Esophagus muscularis mucosa (tissue), 4 donors: Measurements from ENCODE around the gene KHDC4. TPM values are rescaled to one million over a fixed set of nuclear protein-coding genes. Genes with fewer than 3 reads are reported as not detected.
A peak's percentile ranks its signal among the peaks of the same experiment; 100 is the strongest.

Experiments
- DNase-seq: peaks from one replicate; pipeline ENCODE4 v3.0.0-alpha.2; 2017; ENCODE audit errors: extremely low spot score
- H3K27ac ChIP-seq, 4 donors: fragments of 200-600 bp; sonication (generic); replicated peaks in 1 of 4; 1 replicate in 3 of 4; 2 replicates in 1 of 4; pipeline ENCODE4 v1.5.1; 2016 to 2019; ENCODE audit warnings: mild to moderate bottlenecking in 1 of 4
- H3K27me3 ChIP-seq, 4 donors: fragments of 200-600 bp; sonication (generic); one replicate each; pipeline versions ENCODE4 v1.5.1 to v1.6.0; 2016 to 2019
- H3K36me3 ChIP-seq, 4 donors: fragments of 200-600 bp; sonication (generic); one replicate each; pipeline ENCODE4 v1.5.1; 2016 to 2019
- H3K4me1 ChIP-seq, 4 donors: fragments of 200-600 bp; sonication (generic); one replicate each; pipeline ENCODE4 v1.5.1; 2016 to 2019
- H3K4me3 ChIP-seq, 4 donors: fragments of 200-600 bp; sonication (generic); 1 replicate in 2 of 4; 2 replicates in 2 of 4; pipeline ENCODE4 v1.5.1; 2016 to 2019; ENCODE audit warnings: mild to moderate bottlenecking in 4 of 4, moderate library complexity in 1 of 4
- H3K9me3 ChIP-seq, 4 donors: fragments of 200-600 bp; sonication (generic); 1 replicate in 3 of 4; 2 replicates in 1 of 4; pipeline ENCODE4 v1.5.1; 2016 to 2019
- EP300 ChIP-seq: sonication (generic); formaldehyde crosslinking; IDR thresholded peaks from one replicate; pipeline ENCODE4 v1.6.1; 2017; ENCODE audit warnings: antibody characterized with exemption
- POLR2A ChIP-seq: fragments of 450-650 bp; IDR thresholded peaks from one replicate; pipeline ENCODE4 v1.6.1; 2017; ENCODE audit warnings: antibody characterized with exemption, moderate library complexity, mild to moderate bottlenecking, low read depth
- POLR2AphosphoS5 ChIP-seq, 2 donors: sonication (generic); formaldehyde crosslinking; IDR thresholded peaks; one replicate each; pipeline ENCODE4 v1.6.1; 2017; ENCODE audit warnings: antibody characterized with exemption in 2 of 2
- WGBS: methylation state at CpG from one replicate; pipeline ENCODE4 v1.1.5; 2018; 5-methylcytosine and 5-hydroxymethylcytosine counted together
- intact Hi-C: fragments of 100-400 bp; cut with DNase I; formaldehyde crosslinking; loops from one replicate; pipeline ENCODE4 v1.15.1; 2023
- total RNA-seq, 4 donors: library from RNA; depleted of rRNA; stranded (reverse); fragments of >200 nt; gene quantifications; one replicate each; pipeline versions ENCODE4 v1.1.0 to v1.2.1, GENCODE V29; 2016
- TF ChIP-seq, protein P1 (sequence below), 3 experiments: fragments of 200-600 bp in 2 of 3; fragments of 450-650 bp in 1 of 3; sonication (generic) in 2 of 3; IDR thresholded peaks; one replicate each; pipeline ENCODE4 v1.5.1; 2017 to 2019; ENCODE audit warnings: antibody characterized with exemption in 3 of 3, mild to moderate bottlenecking in 2 of 3, moderate library complexity in 1 of 3

KHDC4 gene
- total RNA-seq, 4 donors from 2014 or later, result 25.8 to 41.5 (median 29.2) TPM

DNA sequence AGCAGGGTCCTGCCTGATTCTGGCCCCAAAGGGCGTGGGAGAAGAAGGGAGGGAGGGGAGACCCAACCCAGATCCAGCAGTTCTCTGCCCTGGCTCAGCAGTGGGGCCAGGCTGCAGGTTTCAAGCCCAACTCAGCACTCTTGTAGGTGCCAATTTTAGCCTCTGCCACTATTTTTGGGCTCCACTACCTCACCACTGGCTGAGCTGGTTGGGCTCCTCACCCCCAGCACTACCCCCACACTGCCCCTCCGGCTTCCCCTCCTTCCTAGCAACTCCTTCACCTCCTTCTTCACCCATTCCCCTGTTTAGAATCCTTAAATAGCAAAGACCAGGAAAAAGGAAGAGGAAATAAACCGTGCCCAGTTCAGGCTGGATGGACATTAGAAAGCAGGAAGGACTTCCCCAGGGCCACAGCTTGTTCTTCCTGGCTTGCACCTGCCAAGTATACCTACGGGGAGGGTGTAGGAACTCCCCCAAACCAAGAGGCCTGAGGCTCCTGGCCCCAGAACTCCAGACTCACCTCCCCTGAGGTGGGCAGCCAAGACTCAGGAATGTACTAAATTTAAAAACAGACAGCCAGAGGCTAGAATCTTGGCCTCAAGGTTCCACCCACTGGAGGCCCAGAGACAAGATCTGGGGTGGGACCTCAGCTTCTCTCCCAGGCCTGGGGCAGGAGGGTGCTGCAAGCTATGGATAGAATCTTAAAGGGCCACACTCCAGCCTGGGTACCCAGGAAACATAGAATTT, 45.6 kb upstream of the KHDC4 start:
- peak overlapping the region; percentile 84 to 90 (median 87) for H3K4me3 ChIP-seq
- intact Hi-C loops, result no loop called here
- H3K9me3 ChIP-seq, result no peaks in the 10 kb centered on the region
- 11% methylated on average over 4 of the region's 4 CpGs for WGBS
- peak overlapping the region; percentile 97 for H3K27ac ChIP-seq
- TF ChIP-seq EP300, result no peak
- TF ChIP-seq, protein P1, sequence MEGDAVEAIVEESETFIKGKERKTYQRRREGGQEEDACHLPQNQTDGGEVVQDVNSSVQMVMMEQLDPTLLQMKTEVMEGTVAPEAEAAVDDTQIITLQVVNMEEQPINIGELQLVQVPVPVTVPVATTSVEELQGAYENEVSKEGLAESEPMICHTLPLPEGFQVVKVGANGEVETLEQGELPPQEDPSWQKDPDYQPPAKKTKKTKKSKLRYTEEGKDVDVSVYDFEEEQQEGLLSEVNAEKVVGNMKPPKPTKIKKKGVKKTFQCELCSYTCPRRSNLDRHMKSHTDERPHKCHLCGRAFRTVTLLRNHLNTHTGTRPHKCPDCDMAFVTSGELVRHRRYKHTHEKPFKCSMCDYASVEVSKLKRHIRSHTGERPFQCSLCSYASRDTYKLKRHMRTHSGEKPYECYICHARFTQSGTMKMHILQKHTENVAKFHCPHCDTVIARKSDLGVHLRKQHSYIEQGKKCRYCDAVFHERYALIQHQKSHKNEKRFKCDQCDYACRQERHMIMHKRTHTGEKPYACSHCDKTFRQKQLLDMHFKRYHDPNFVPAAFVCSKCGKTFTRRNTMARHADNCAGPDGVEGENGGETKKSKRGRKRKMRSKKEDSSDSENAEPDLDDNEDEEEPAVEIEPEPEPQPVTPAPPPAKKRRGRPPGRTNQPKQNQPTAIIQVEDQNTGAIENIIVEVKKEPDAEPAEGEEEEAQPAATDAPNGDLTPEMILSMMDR (IDR thresholded peaks at IDR 0.05), result no peak
- TF ChIP-seq POLR2AphosphoS5 (IDR thresholded peaks at IDR 0.05), result peak in 1 of 2 donors; percentile 72
- no peak for TF ChIP-seq POLR2A
- no peak for DNase-seq
- no peaks in the 10 kb centered on the region for H3K27me3 ChIP-seq
- peaks cover 70 to 91% (median 86%) of the 10 kb centered on the region in 4 donors for H3K4me1 ChIP-seq
- H3K36me3 ChIP-seq, result no peaks in the 10 kb centered on the region

GRCh38 chr1:155978973-155979429, 44.8 kb upstream of the KHDC4 start:
- H3K27ac ChIP-seq, result peak overlapping the region; percentile 97
- H3K4me1 ChIP-seq, result peaks cover 75 to 91% (median 89%) of the 10 kb centered on the region in 4 donors

GRCh38 chr1:155978325-155978972, 44.2 kb upstream of the KHDC4 start, which contains the start of gene ARHGEF2:
ARHGEF2 (minus strand) TSS chr1:155978547; CDS start chr1:155978427, 120 bp downstream.
- Histone ChIP-seq H3K27me3 (no peaks in the 10 kb centered on the region), H3K36me3 (peaks cover 0 to 5% (median 0%) of the 10 kb centered on the region in 4 donors), H3K27ac (peak within 1 kb of the TSS; percentile 97), H3K4me3 (peak within 1 kb of the TSS; percentile 84 to 90 (median 87)), H3K4me1 (peaks cover 75 to 91% (median 89%) of the 10 kb centered on the region in 4 donors), H3K9me3 (no peaks in the 10 kb centered on the region)
- WGBS, result under 1% methylated on average over 17 of the region's 52 CpGs
- TF ChIP-seq, protein P1 (IDR thresholded peaks at IDR 0.05), result peak in 1 of 3 experiments; percentile 7
- TF ChIP-seq POLR2AphosphoS5 (IDR thresholded peaks at IDR 0.05), result peak; percentile 69 to 83
- peak; percentile 19 for TF ChIP-seq POLR2A
- TF ChIP-seq EP300, result no peak
- intact Hi-C loops, result no loop called here
- peak; percentile 96 for DNase-seq

More at GRCh38 chr1:155978973-155979429, 44.8 kb upstream of the KHDC4 start:
- WGBS, result 22% methylated on average over 5 of the region's 8 CpGs
- Histone ChIP-seq H3K36me3 (peaks cover 0 to 1% (median 0%) of the 10 kb centered on the region in 4 donors), H3K4me3 (peak overlapping the region; percentile 84 to 90 (median 87)), H3K27me3 (no peaks in the 10 kb centered on the region), H3K9me3 (no peaks in the 10 kb centered on the region)
- TF ChIP-seq EP300 (no peak), POLR2AphosphoS5 (IDR thresholded peaks at IDR 0.05) (no peak), POLR2A (no peak)
- TF ChIP-seq, protein P1 (IDR thresholded peaks at IDR 0.05), result no peak
- intact Hi-C loops, result no loop called here
- DNase-seq, result no peak

- Histone ChIP-seq H3K4me3 (peak overlapping the region; percentile 84 to 90 (median 87)), H3K27me3 (no peaks in the 10 kb centered on the region), H3K27ac (peak overlapping the region; percentile 97), H3K9me3 (no peaks in the 10 kb centered on the region), H3K36me3 (peaks cover 0 to 7% (median 0%) of the 10 kb centered on the region in 4 donors), H3K4me1 (peaks cover 76 to 91% (median 89%) of the 10 kb centered on the region in 4 donors)
- intact Hi-C loops, result no loop called here
- no peak for DNase-seq
- no peak for TF ChIP-seq EP300
- TF ChIP-seq, protein P1 (IDR thresholded peaks at IDR 0.05), result no peak
- no peak for TF ChIP-seq POLR2AphosphoS5 (IDR thresholded peaks at IDR 0.05)
- WGBS, result under 1% methylated on average over 13 of the region's 52 CpGs
Observed at GRCh38 chr1:155977690-155978324, 43.6 kb upstream of the KHDC4 start.
